SHP77 (cell line): ENCODE results near the gene SH3RF3.

ENCODE experiments used
- DNase-seq, 2 experiments: peaks; one replicate each; lab custom pipeline; 2025; lab: John Stamatoyannopoulos, UW

Gene SH3RF3

DNA sequence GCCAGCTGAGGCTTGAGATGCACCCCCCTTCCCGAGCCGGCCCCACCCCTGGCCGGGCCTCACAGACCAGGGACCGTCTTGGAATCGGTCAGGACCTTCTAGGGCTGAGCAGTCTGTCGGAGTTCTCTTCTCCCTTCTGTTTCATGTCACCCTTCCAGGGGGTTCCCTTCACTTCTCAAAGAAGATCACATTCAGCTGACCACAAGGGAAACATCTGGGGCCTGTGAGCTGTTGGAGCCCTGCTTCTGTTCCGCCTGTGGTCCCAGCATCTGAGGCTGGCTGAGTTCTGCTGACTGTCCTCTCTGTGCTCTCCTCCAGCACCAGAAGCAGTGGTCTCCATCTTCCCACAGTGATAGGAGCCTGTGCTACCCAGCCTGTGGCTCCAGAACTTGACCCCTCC lies 378.2 kb downstream of the SH3RF3 start:
- no peak for DNase-seq

DNA sequence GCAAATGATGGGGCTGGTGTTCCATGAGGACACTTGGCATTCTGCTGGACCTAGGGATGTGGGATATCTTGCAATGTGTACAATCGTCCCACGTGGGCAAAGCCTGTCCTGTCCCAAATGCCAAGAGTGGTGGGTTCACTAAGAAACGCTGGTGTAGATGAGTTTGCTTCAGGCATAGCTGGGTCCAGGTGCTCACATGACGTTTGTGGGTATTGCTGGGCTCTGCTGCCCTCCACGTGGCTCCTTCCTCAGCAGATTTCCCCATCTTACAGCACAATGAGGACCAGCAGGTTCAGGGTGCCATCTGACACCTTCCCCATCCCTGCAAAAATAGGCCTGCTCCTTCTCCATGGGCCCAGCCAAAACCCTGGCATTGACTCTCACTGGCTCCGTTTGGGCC lies 378.8 kb downstream of the SH3RF3 start:
- no peak for DNase-seq

DNA sequence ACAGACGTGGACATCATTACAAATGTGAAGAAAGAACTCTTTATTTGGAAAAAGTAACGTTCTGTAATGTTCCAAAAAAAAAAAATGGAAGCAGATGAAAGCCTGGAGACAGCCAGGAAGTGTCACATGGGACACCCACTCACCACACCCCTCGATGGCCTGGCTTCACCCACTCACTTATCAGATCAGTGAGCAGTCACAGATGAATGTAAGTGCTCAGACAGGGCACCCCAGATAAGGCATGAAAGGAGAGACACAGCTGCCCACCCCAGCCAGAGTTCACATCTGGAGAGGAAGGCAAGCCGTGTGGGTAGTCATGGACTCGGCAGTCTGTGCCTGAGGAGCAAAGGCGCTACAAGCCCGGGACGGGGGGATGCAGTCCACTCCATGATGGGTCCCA lies 379.6 kb downstream of the SH3RF3 start:
- no peak for DNase-seq

DNA sequence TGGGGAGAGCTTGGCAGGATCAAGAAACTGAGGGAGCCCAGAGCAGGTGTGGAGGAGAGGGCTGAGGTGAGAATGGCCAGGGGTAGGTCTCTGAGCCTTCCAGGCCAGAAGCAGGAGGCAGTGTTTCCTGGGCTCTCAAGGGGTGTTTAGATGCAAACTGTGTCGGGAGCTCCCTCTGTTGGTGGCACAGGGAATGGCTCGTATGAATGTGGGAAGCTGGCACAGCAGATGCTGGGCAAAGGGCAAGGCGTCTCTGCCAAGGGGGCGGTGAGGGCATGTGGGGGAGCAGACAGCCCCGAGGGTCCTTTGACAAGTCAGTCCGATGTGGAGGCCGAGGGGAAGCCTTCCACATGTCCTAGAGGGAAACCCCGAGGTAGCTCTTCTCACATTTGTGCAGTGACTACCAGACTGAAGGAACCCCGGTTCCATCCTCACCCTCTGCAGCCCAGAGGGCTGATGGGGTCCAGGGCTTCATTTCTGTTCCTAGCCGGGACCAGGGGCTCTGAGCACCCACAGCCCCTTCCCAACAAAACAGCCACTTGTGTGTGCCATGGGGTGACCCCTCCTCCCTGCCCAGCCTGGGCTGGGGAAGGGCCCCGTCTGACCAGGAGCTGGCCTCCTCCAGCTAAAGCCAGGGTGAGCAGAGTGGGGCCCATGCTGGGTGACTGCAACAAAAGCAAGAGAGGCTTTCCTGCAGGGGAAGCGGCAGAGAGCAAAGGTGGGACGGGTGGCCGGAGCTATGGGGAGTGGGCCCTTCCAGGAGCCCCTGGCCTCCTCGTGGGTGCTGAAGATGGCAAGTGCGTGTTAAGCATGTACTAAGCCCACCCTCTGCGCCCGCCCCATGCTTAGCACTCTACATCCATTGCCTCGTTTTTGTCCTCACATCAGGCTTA lies 381.4 kb downstream of the SH3RF3 start:
- peak; percentile 72 to 76 for DNase-seq

DNA sequence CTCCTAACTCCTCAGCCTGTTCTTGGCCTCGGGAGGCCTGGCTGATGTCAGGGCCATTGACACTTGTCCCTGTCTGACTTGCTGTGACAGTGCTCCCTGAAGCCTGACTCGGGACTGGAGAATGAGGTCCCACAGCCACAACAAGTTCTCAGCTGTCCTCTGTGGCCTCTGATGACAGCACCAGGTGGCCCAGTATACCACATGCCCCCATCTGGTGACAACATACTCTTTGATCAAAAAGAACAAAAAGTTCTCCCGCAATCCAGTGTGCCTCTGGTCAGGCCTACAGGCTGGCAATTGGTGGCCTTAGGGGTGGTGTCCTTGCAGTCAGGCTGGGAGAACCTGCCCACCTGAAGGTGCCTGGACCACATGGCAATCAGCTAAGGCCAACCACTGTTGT lies 382.2 kb downstream of the SH3RF3 start:
- no peak for DNase-seq

DNA sequence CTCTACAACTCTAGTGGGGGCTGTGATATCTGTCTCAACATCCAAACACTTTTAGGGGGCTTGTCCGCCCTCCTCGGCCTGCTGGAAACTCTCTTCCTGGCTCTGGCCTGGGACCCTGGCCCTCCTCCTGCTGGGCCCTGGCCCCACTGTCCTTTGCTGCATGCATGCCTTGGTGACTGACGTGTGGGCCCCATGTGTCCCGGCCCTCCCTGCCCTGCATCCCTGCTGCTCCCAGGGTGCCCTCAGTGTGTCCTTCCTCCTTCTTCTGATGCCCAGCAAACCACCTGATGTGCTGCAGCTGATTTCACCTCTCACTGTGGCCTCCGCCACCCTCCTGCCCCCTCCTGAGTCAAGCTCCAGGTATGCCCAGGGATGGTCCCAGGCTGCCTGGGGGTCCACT lies 383.1 kb downstream of the SH3RF3 start:
- no peak for DNase-seq

DNA sequence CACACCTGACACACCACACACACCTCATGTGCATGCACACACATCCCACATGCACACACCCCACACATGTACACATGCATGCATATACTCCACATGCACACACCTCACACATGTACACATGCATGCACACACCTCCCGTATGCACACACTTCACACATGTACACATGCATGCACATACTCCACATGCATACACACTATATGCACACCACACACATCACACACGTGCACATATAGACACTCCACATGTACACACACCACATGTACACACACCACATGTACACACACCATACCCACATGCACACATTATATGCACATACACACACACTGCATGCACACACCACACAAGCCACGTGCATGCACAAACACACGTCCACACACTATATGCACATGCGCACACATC lies 384.2 kb downstream of the SH3RF3 start:
- no peak for DNase-seq

DNA sequence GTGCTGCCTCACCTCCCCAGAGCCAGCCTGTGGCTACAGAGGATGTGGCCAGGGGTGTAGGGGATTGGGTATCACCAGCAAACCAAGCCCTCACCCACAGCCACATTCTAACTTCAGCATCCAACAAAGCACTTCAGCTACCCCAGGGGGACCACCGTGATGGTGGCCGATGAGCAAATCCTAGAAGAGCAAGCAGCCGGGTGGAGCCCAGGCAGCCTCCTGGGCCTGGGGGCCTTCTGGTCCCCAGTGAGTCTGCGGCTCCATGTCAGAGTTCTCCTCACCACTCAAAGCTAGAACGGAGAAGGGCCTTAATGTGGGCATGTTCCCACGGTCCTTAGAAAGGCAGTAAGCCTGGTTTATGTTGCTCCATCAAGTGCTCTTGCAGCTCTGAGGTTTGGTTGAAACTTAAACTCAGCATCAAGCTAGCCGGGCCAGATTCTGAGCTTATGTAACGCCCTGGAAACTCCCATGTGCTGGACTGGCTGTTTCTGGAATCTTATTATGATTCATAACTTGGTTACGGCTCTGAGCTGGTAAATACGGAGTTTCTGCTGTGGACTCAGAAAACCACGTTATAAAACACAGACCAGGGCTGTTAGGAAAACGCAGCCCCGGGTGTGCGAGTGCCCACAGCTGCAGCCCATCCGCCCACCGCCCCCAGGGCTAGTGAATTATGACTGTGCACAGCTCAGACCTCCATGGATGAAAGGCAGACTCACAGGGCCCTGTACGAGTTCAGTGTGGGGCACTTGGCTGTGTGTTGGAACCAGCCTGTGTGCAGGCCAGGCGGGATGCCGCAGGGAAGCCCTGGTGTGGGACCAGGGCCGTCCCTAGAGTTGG lies 385.0 kb downstream of the SH3RF3 start:
- DNase-seq, result no peak

DNA sequence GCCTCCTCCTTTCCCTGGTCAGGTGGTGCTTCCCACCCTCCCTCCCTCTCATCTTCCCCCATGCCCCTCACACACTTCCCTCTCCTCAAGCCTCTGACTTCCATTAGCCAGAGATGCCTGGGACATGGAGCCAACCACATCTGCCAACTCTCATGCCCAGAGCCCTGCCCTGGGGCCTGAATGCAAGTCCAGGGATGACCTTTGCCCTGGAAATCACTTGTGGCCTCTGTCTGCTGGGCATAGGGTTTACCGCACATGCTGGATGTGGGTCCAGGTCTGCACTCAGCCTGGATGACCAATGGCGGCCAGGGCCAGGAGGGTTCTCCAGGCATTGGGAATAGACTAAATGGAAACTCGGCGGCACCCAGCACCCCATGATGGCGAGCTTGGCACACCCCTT lies 385.9 kb downstream of the SH3RF3 start:
- no peak for DNase-seq

DNA sequence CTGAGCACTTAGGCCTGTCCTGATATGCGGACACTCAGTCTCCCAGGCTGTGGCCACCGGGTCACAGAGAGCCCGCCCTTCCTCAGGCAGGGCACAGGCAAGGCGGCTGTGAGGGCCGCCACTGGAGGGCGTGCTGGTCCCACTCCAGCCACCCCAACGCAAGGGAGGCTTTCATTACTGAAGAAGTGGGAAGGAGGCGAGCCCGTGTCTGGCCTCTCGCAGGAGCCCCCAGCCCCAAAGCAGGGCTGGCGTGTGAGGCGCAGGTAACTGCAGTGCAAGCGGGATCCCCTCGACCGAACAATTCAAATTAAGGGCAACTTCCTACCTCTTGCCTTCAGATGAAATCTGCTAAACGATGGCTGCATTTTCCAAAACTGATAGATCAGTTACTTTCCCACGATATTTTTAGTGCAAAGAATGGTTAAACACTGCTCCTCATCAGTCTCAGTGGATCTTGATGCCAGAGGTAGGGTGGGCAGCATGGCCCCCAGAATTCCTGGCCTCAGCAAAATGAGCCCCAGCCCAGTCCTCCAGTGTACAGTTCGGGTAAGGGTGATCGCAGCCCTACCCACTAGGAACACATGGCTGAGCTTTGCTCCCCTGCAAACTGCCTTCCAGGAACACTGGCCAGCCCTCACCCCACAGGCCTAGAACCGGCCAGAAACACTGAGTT lies 387.6 kb downstream of the SH3RF3 start:
- peak; percentile 38 to 53 for DNase-seq

DNA sequence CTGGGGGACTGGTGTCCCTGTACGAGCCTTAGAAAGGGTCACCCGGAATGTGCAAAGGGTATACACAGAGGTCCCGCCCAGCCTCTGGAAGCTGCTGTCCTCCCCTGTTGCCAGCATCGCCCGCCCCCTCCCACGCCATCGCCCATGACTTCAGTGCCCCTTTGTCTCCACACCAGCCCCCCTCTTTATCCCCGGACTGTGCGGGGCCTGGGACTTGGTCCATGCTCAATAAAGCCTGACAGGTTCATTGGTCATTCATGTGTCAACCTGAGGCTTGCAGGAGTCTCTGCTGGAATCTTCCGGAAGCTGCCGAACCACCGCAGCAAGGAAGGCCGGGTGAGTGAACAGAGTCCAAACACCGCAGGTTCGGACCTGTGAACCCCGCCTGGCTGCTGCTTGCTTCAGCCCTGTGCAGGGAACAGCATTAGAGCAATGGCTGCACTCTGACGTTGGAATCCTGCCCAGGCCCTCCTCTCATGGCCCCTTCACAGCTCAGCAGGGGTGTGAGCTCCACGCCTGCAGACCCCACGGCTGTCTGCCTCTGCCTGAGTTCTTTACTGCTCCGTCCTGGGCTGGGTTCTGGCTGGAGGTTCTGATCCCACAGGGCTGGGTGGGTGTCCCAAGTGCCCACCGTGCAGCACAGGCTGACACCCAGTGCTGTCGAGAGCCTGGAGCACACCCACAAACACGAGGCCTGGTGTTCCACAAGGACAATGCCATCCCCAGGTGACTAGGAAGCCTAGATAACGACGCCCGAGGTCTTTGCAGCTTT lies 388.3 kb downstream of the SH3RF3 start:
- DNase-seq, result no peak

DNA sequence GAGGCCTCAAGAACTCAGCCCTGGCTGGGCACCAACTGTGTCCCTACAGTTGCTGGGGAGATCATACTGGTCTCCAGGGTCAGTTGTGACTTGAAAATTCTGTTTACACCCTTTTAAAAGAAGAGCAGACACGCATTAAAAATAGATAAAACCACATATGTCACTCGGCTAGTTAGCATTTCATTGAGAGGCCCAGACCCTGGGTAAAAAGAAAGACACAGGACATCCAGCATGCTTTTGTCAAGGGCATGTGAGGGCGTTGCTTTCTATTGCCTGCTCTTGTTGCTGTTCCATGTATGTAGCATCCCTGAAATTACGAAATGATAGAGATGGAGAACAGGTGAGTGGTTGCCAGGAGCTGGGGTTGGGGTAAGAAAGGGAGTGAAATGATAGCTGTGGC lies 390.5 kb downstream of the SH3RF3 start:
- DNase-seq, result no peak

DNA sequence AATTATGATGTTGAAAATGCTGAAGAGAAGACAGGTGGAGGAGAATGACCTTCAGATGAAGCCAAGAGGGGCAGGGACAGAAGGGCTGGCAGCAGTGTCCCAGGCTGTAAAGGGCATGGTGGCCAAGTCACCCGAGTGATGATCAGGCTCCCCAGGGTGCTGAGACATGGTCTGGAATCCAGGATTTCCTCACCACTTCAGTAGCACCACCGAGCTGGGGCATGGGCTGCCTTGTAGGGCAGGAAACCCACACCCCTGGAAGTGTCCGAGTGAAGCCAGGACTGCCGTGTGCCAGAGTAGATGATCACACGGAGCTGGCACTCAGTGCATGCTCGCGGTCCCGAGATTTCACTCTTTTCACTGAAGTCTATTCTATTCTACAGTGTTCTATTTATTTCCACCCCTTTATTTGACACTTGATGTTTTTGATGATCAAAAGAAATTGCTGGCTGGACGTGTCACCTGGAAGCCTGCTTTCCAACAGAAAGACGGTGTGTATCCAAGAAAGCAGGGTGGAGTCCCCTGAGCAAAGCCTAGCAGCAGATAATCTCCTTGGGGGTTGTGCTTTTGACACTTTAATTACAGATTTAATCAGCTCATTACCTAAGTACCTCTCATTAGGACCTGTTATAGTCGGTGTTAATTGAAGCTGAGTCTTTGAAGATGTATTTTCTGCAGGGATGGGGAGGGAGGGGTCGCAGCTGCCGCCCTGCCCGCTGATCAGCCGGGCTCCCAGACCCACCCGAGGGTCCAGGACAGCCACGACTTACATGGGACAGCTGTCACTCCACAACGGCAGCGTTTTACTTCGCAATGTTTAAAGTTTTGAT lies 392.4 kb downstream of the SH3RF3 start:
- DNase-seq, result no peak

DNA sequence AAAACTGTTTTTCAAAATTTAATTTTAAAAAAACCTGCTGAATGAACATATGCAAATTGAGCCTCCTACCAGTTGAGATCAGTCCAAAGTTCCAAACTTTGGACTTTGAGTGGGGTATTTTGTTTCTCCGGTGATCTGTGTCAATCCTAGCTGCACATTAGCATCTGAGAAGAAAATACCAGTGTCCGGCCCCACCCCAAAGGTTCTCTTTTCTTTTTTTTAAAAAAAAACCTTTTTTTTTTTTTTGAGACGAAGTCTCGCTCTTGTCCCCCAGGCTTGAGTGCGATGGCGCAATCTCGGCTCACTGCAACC lies 393.0 kb downstream of the SH3RF3 start:
- no peak for DNase-seq

DNA sequence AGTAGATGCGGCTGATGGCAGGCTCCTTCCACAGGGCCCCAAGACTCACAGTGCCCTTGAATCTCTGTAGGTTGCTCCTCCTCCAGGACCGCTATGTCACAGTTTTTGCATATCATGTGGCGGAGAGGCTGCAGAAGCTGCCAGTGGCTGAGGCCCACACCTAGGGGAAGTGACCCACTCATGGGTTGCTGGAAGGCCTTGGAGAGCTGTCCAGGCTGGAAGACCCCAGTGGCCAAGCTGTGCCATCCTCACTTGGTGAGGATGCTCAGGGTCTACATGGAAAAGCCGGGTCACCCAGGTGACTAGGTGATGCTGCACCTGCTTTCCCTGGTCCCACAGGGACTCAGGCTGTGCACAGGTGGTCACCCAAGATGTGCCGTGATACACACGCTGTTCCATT lies 394.1 kb downstream of the SH3RF3 start:
- no peak for DNase-seq

DNA sequence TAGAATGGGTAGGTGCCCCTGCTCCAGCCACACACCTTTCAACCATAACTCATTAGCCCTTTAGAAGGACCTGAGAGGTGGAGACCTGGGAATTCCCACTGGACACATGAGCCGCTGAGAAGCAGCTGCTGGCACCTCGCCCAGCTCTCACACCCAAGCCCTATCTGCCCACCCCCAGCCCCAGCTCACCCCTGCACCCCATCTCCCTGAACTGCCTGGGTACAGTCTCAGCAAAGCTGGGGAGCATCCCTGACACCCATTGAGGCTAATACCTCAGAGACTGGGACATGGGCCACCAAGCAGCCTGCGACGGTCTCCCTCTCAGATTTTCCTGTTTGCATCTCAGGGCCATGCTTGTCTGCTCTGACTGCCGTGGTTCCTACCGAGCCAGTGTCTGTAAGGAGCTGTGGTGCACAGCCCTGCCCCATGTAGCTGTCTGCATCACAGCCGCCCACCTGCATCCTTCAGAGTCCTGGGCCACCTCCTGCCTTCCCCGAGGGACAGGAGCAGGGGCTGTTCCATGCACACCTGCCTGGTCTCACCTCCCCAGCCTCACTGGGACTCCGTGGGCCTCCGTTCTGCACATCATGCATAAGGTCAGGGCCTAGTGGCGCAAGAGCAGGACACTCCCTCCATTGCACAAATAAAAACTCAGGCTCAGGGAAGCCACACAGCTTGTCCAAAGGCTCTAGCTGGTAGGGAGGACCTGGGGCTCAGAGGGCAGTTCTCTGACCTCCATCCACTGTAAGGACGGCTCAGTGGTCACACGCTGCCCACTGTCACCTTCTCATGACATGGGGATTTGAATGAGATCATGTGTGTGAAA lies 394.7 kb downstream of the SH3RF3 start:
- DNase-seq, result no peak

DNA sequence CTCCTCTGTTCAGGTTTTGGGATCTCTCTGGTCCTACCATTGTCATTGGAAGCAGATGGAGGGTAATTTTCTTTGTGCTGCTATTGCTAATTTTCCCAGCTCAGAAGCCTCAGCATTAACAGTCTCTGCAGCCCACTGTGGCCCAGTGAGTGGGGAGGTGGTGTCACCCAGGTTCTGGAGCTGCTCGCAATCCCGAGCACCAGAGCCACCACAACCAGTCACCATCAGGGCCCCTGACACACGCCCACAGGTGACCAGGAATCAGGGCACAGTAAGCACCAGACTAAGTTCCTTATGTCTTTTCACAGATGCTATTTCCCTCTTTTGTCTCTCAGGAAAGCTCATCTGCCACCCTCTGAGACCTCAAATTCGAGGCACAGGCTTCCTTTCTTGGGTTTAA lies 396.8 kb downstream of the SH3RF3 start:
- no peak for DNase-seq

DNA sequence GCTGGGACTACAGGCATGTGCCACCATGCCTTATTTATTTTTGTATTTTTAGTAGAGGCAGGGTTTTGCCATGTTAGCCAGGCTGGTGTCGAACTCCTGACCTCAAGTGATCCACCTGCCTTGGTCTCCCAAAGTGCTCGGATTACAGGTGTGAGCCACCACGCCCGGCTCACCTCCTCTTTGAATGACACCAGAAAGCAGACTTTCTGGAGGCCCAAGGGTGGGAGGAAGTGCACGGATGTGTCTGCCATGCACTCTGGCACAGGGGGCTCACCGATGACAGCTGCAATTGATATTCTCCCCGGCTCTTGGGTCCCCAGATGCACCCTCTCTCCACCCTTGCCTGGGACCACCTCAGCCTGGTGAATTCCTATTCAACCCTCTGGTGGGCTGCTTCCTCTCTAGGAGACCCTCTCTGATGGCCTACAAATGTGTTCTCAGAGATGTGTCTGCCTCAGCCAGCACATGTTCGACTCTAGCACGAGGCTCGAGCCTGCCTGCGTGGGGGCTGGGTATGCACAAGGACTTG lies 397.5 kb downstream of the SH3RF3 start:
- DNase-seq, result no peak

DNA sequence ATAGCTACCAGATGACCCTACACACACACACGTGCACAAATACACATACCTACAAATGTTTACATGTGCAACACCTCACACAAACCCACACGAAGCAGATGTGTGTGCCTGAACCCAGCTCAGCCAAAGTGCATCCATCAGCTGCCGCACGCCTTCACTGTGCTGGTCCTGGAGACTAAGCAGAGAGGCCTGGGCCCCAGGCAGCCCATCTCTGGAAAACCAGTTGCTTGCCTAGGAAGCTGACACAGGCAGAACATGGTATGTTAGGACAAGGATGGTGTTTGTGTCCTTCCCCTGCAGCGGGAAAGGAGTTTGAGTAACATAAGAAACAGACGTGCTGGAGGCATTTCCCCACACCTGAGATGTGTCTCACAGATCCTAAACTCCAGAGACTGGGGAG lies 398.1 kb downstream of the SH3RF3 start:
- DNase-seq, result no peak
